Ovary (tissue), 9 donors: Measurements from ENCODE around the gene PA2G4. TPM values are rescaled to one million over a fixed set of nuclear protein-coding genes. Genes with fewer than 3 reads are reported as not detected.

Experiments used
- DNase-seq, 5 donors: peaks; one replicate each; pipeline ENCODE4 v3.0.0-alpha.2; 2019 to 2020
- H3K27ac ChIP-seq, 2 donors: fragments of 200-600 bp; one replicate each; pipeline versions ENCODE4 v1.5.1 to v1.8.0; 2019 to 2022
- H3K27me3 ChIP-seq: fragments of 200-600 bp; one replicate; pipeline ENCODE4 v1.8.0; 2022
- H3K36me3 ChIP-seq: fragments of 200-600 bp; sonication (generic); one replicate; pipeline ENCODE4 v1.5.1; 2019
- H3K4me1 ChIP-seq: one replicate; pipeline ENCODE4 v1.8.1; 2013; ENCODE audit warnings: mild to moderate bottlenecking, moderate library complexity; ENCODE audit not compliant: insufficient read depth
- H3K4me3 ChIP-seq: fragments of 200-600 bp; sonication (generic); one replicate; pipeline ENCODE4 v1.5.1; 2017
- H3K9me3 ChIP-seq, 2 donors: fragments of 200-600 bp in 1 of 2; sonication (generic) in 1 of 2; one replicate each; pipeline versions ENCODE4 v1.5.1 to v1.8.1; 2013 to 2019; ENCODE audit warnings: mild to moderate bottlenecking in 1 of 2, moderate library complexity in 1 of 2
- CTCF ChIP-seq, 3 donors: fragments of 450-650 bp in 2 of 3; fragments of 200-600 bp in 1 of 3; IDR thresholded peaks; one replicate each; pipeline versions ENCODE4 v1.5.1 to v1.8.0; 2016 to 2022; ENCODE audit warnings: antibody characterized with exemption in 3 of 3, mild to moderate bottlenecking in 1 of 3
- EP300 ChIP-seq: sonication (generic); formaldehyde crosslinking; IDR thresholded peaks from one replicate; pipeline ENCODE4 v1.6.1; 2017; ENCODE audit warnings: antibody characterized with exemption
- POLR2A ChIP-seq: fragments of 450-650 bp; IDR thresholded peaks from one replicate; pipeline ENCODE4 v1.6.1; 2017; ENCODE audit warnings: antibody characterized with exemption, mild to moderate bottlenecking, moderate library complexity
- WGBS, 3 donors: extraction: QIAGEN DNeasy Blood & Tissue Kit in 1 of 3; methylation state at CpG; one replicate each; pipeline versions ENCODE4 v1.1.5 to v1.1.7; 2013 to 2017; 5-methylcytosine and 5-hydroxymethylcytosine counted together
- intact Hi-C, 4 donors: fragments of 100-400 bp; cut with DNase I; formaldehyde crosslinking; loops; one replicate each; pipeline versions ENCODE4 v1.11.0 to v1.15.1; 2022 to 2023
- polyA plus RNA-seq, 2 donors: library from polyadenylated mRNA; stranded (reverse); fragments of 200-250 nt in 1 of 2; fragments of 350-450 nt in 1 of 2; fragmentation: Illumina TruSeq in 1 of 2; extraction: RNeasy Lipid Tissue Mini Kit (QIAGEN cat#74804) in 1 of 2; gene quantifications; one replicate each; pipeline ENCODE4 v1.2.3, GENCODE V29; 2013 to 2014
- total RNA-seq, 7 donors: library from RNA; depleted of rRNA in 2 of 7; stranded (reverse); fragments of >200 nt in 2 of 7; fragmentation: NEBNext Ultra II Directional in 3 of 7; extraction: Animal tissue kit (Norgen Biotek cat#: 25700) in 3 of 7; gene quantifications; one replicate each; pipeline versions ENCODE4 v1.1.0 to v1.2.4, GENCODE V29; 2016 to 2023
- donor health status: DM: no; HTN: no; CAD: no; lungs with moderate emphysema.
- donor health status: DM: no; HTN: no; CAD: no.
- donor health status: Bipolar disorder and iron deficiency.
- donor health status: DM: yes; HTN: yes; CAD: no.
- donor health status: DM: no; HTN: no; CAD: no.
- donor health status: DM: yes; HTN: yes; CAD: no.

PA2G4 gene
- total and polyA plus RNA-seq, 9 donors, result 65.6 to 219 (median 79.7) TPM

- intact Hi-C loops, result no loop called here
- Histone ChIP-seq H3K9me3 (no peaks in the 10 kb centered on the region), H3K36me3 (no peaks in the 10 kb centered on the region), H3K27me3 (no peaks in the 10 kb centered on the region), H3K4me3 (peak within 1 kb of the TSS; percentile 33), H3K27ac (peak within 1 kb of the TSS in 1 of 2 donors; percentile 7), H3K4me1 (peaks cover 5% of the 10 kb centered on the region)
- TF ChIP-seq EP300 (no peak), CTCF (IDR thresholded peaks at IDR 0.05) (peak in 2 of 3 donors; percentile 13 to 17)
- DNase-seq, result peak; percentile 63 to 82 (median 77)
- 0 to 2% (median 1%) methylated on average over 49 to 59 of the region's 59 CpGs for WGBS, 3 donors
These were observed 24.4 kb upstream of the PA2G4 start, which contains the start of gene ERBB3 for GRCh38 chr12:56079723-56080555. Gene ERBB3, plus strand, starts transcription at chr12:56080165. Its CDS starts 136 bp downstream, at chr12:56080301.

- 15 to 32% (median 19%) methylated on average over 20 of the region's 20 CpGs for WGBS, 3 donors
- Histone ChIP-seq H3K4me3 (peak overlapping the region; percentile 33), H3K27me3 (no peaks in the 10 kb centered on the region), H3K36me3 (no peaks in the 10 kb centered on the region), H3K9me3 (no peaks in the 10 kb centered on the region), H3K4me1 (peaks cover 5% of the 10 kb centered on the region), H3K27ac (no peak overlapping the region)
- DNase-seq, result no peak
- intact Hi-C loops, result no loop called here
- TF ChIP-seq POLR2A (no peak), CTCF (IDR thresholded peaks at IDR 0.05) (no peak), EP300 (no peak)
These were observed 23.7 kb upstream of the PA2G4 start for GRCh38 chr12:56080556-56081138.

- Histone ChIP-seq H3K4me1 (peaks cover 5% of the 10 kb centered on the region), H3K4me3 (peak overlapping the region; percentile 1), H3K9me3 (no peaks in the 10 kb centered on the region), H3K27ac (no peak overlapping the region), H3K36me3 (no peaks in the 10 kb centered on the region), H3K27me3 (no peaks in the 10 kb centered on the region)
- DNase-seq, result no peak
- 53 to 65% (median 64%) methylated on average over 6 of the region's 6 CpGs for WGBS, 3 donors
- TF ChIP-seq EP300 (no peak), POLR2A (no peak), CTCF (IDR thresholded peaks at IDR 0.05) (no peak)
- intact Hi-C loops, result no loop called here
These were observed 22.7 kb upstream of the PA2G4 start for GRCh38 chr12:56081393-56082347.

GRCh38 chr12:56082382-56082781 lies 22.0 kb upstream of the PA2G4 start:
- Histone ChIP-seq H3K27me3 (no peaks in the 10 kb centered on the region), H3K27ac (no peak overlapping the region), H3K36me3 (no peaks in the 10 kb centered on the region), H3K4me1 (peaks cover 5% of the 10 kb centered on the region), H3K4me3 (no peak overlapping the region), H3K9me3 (no peaks in the 10 kb centered on the region)
- no peak for TF ChIP-seq CTCF (IDR thresholded peaks at IDR 0.05)
- no peak for TF ChIP-seq POLR2A
- TF ChIP-seq EP300, result no peak
- no peak for DNase-seq
- 67 to 87% (median 77%) methylated on average over 2 of the region's 2 CpGs for WGBS, 3 donors
- intact Hi-C loops, result no loop called here
